Left ventricle myocardium superior (tissue), 1 donor: ENCODE data around the gene SFMBT2. TPM values are rescaled to one million over a fixed set of nuclear protein-coding genes. Genes with fewer than 3 reads are reported as not detected.

Experiments used
- ATAC-seq: fragments of 200-7000 bp; cut with Tn5 transposase; one replicate; pipeline ENCODE4 v1.9.1; 2020; ENCODE audit warnings: mild to moderate bottlenecking, moderate library complexity
- DNase-seq: peaks from one replicate; pipeline ENCODE4 v3.0.0-alpha.2; 2020
- intact Hi-C: fragments of 100-400 bp; cut with micrococcal nuclease; formaldehyde crosslinking; loops from one replicate; pipeline ENCODE4 v1.11.0; 2022
- total RNA-seq: library from RNA; stranded (reverse); fragmentation: NEBNext Ultra II Directional; extraction: Animal tissue kit (Norgen Biotek cat#: 25700); gene quantifications from one replicate; pipeline ENCODE4 v1.2.1, GENCODE V29; 2021
- donor health status: DM: no; HTN: yes; CAD: no; lungs with severe emphysema.

SFMBT2 gene
- total RNA-seq, 1 donor from 2014 or later: 11.0 TPM

GRCh38 chr10:7380704-7381241, 30.1 kb downstream of the SFMBT2 start:
- ATAC-seq (no peak), DNase-seq (no peak)
- intact Hi-C loops: no loop called here

DNA sequence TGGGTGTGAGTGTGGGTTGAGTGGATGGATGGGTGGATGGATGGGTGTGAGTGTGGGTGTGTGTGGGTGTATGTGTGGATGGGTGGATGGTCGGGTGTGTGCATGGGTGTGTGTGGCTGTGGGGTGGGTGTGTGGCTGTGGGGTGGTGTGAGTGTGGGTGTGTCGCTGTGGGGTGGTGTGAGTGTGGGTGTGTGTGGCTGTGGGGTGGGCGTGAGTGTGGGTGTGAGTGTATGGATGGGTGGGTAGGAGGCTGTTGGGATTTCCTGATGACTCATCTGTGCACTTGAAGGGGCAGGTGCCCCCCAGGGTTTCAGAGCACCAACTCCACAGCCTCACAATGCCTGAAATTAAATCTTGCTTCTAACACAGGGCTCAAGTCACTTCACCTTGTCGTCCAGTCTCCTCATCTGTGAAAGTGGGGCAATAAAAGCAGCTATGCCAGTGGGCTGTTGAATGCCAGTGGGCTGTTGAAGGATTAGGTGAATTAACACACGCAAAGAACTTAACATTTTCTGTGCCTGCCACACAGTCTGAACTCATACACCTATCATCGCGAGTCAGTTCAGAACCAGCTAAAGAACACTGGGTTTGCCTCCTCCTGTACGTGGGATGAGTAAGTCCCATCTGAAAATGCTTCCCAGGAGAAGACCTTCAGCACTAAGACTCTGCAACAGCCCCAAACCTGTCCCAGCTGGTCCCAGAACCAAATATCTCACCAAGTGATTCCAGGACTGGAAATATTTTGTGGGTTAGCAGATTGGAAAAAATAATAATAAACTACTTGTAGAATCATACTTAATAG, 32.0 kb downstream of the SFMBT2 start:
- intact Hi-C loops: no loop called here
- ATAC-seq (no peak), DNase-seq (no peak)

GRCh38 chr10:7377614-7378248, 33.1 kb downstream of the SFMBT2 start:
- intact Hi-C loops: no loop called here
- no peak for DNase-seq
- no peak for ATAC-seq

DNA sequence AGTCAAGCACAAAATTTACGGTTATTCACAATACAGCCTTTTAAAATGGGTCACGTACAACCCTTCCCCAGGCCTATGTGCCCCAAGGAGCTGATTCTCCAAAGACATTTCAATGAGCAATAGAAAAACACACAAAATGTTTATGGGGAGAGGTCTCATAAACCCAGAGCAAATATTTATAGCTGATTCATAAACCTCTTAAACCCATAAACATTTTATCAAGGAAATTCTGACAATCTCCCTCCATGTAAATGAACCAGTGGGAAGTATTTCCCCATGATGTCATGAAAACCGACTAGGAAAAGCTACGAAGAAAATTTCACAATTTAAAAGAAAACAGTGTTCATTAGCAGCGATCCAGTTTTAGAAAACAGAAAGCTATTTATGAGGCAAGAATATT, 36.0 kb downstream of the SFMBT2 start:
- ATAC-seq (no peak), DNase-seq (no peak)
- intact Hi-C loops: no loop called here

GRCh38 chr10:7373039-7373438, 37.8 kb downstream of the SFMBT2 start:
- no peak for DNase-seq
- no peak for ATAC-seq
- intact Hi-C loops: no loop called here

DNA sequence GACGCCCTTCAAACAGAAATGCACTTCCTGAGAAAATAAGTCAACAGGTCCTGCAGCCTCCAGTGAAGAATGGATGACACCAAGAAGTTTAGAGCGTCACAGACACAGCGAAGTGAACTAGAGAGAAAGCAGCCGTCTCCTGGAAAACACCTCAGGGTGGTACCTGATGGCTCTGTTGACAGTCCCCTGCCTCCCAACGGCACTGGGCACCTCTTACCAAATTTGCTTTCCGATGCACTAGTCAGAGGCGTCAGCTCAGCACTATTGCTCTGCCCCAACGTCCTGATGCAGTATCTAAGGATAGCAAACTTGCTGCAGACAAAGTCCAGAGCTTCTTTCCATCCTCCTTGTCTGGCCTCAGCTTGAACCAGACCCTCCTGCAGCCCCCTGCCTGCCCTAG, 38.3 kb downstream of the SFMBT2 start:
- no peak for ATAC-seq
- intact Hi-C loops: no loop called here

GRCh38 chr10:7370511-7370910, 40.3 kb downstream of the SFMBT2 start:
- DNase-seq: no peak
- no peak for ATAC-seq
- intact Hi-C loops: no loop called here

More for the DNA sequence above, 38.3 kb downstream of the SFMBT2 start:
- no peak for DNase-seq

GRCh38 chr10:7365027-7365745, 45.6 kb downstream of the SFMBT2 start:
- DNase-seq (no peak), ATAC-seq (peak; percentile 94)
- intact Hi-C loops: no loop called here

DNA sequence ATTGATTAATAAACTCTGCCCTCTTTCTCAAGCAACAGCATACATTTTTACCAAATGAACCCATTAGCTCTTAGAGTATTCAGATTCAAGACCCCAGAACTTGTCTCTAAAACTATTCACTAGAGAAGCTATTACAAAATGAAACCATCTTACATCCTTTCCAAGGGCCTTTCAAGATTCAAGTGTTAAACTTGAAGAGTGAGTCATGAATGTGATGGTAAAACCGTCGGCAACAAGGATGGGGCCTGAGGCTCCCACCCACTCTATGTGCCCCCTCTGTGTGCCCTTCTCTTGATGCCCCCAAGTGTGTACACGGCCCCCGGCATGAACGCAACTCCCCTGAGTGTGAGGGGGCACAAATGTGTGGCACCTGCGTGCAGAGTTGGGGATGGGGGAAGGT, 46.4 kb downstream of the SFMBT2 start:
- DNase-seq: no peak
- ATAC-seq: peak; percentile 12
- intact Hi-C loops: no loop called here

DNA sequence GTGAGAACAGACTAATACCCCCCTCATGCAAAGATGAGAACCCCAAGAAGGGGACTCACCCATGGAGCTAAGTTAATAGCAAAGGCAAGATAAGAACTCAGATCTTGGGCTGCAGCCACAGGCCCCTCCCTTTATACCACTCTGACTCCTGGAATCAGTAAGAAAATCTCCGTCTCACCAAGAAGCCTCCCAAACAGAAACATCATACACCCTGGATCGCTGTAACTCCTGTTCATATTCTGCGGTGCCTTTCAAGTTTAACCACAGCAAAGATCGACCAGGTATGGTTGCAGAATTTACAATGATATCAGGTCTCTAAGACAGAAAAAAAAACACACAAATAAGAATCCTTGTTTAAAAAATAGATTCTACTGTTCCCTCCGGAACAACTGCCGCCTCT, 47.1 kb downstream of the SFMBT2 start:
- ATAC-seq: no peak
- intact Hi-C loops: no loop called here
- DNase-seq: no peak

DNA sequence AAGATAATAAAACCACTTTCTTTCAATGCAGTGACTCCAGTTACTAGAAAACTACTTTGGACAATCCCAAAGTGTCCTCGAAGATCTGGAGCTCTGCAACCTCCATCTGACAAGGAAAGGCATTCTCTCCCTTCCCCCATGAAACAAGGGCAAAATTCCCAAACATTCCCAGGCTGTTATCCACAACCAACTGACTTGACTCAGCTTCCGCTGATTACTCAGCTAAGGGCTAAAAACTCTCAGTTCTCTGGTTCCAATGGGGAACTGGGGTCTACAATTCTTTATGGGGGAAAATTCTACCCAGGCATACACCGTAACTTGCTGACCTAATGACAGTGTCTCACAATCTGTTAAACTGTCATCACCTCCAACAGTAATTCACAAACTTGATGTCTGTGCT, 48.4 kb downstream of the SFMBT2 start:
- intact Hi-C loops: no loop called here
- DNase-seq (no peak), ATAC-seq (no peak)

DNA sequence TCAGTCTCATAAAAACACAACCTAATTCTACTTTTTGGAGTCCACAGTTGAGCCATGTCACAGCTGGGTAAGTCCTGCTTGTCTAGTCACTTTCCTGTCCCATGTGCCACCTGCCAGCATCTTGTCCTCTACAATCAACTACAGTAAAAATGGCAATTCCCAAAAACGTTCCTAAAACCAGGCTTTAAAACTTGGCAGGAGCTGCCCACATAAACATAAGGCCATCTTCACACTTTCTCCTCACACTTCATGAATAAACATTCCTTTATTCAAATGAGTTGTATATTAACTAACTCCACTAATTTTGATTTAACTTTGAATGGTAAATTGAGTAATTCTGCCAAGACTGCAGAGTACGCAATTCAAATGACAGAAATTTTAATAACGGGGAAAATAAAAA, 49.5 kb downstream of the SFMBT2 start:
- ATAC-seq (no peak), DNase-seq (no peak)
- intact Hi-C loops: no loop called here

- intact Hi-C loops: no loop called here
- ATAC-seq (no peak), DNase-seq (no peak)
Measured at GRCh38 chr10:7359954-7360353, 50.9 kb downstream of the SFMBT2 start.

- DNase-seq (no peak), ATAC-seq (no peak)
- intact Hi-C loops: no loop called here
Measured at GRCh38 chr10:7359356-7359755, 51.5 kb downstream of the SFMBT2 start.

- intact Hi-C loops: no loop called here
- no peak for DNase-seq
- ATAC-seq: no peak
Measured at GRCh38 chr10:7357193-7357592, 53.6 kb downstream of the SFMBT2 start.

GRCh38 chr10:7354330-7355047, 56.3 kb downstream of the SFMBT2 start:
- intact Hi-C loops: no loop called here
- DNase-seq: no peak
- ATAC-seq: peak; percentile 25

DNA sequence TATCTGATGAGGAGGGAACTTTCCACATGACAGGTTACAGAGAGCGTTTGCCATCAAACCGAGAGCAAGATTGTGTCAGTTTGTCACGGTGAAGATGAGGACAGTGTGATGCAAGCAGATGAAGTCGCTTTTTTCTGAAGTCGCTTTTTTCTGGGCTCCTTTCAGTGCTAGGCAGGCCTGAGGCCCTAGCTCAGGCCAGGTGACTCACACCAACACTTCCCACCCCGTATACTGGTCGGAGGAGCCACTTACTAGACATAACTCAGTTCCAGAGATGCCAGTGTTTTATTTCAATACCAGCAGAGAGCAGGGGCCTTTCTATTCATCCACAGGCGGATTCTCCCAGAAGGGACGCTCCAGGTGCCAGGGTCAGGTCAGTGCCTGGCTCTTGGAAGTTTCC, 58.9 kb downstream of the SFMBT2 start:
- intact Hi-C loops: no loop called here
- ATAC-seq: no peak

DNA sequence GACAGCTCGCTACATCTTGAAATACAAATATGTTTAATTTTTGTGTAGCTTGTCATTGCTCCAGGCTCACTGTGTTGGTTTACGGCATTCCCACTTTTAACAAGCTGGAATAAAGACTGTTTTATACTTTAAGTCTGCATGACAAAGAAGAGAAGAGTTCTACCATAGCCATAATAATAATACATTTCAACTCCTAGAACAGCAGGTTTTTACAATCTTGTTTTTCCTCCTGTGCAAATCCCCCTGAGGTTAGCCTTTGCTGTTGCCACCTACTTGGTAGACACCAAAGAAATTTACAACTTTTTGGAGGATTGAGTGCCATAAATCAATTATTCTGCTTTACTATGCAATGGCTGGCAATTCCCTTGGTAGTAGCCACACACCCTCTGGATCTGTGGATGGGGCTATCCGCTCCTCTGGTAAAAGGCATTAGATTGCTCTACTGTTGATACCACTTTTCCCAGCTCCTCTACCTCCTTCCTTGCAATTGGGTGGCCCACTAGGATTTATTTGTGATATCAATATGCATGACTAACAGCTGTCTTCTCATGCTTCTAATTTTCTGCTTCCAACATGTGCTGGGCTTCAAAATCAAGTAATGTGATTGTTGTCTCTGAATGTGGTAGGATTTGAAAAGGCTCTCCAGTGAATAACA, 60.2 kb downstream of the SFMBT2 start:
- intact Hi-C loops: no loop called here

More for the DNA sequence above, 58.9 kb downstream of the SFMBT2 start:
- DNase-seq: no peak

GRCh38 chr10:7345717-7346116, 65.1 kb downstream of the SFMBT2 start:
- DNase-seq: no peak
- intact Hi-C loops: no loop called here
- ATAC-seq: peak; percentile 94

More for the DNA sequence above, 60.2 kb downstream of the SFMBT2 start:
- DNase-seq (no peak), ATAC-seq (no peak)
